Esophagus muscularis mucosa (tissue), 4 donors: ENCODE data around the gene BRCA1. TPM values are rescaled to one million over a fixed set of nuclear protein-coding genes. Genes with fewer than 3 reads are reported as not detected.
"Not testable (repeated sequence)": the region's sequence is repeated elsewhere in the genome, so short reads cannot be mapped to it uniquely, and the experiment has no call there.

ENCODE experiments used
- DNase-seq: peaks from one replicate; pipeline ENCODE4 v3.0.0-alpha.2; 2017; ENCODE audit errors: extremely low spot score
- H3K27ac ChIP-seq, 4 donors: fragments of 200-600 bp; sonication (generic); replicated peaks in 1 of 4; 1 replicate in 3 of 4; 2 replicates in 1 of 4; pipeline ENCODE4 v1.5.1; 2016 to 2019; ENCODE audit warnings: mild to moderate bottlenecking in 1 of 4
- H3K27me3 ChIP-seq, 4 donors: fragments of 200-600 bp; sonication (generic); one replicate each; pipeline versions ENCODE4 v1.5.1 to v1.6.0; 2016 to 2019
- H3K36me3 ChIP-seq, 4 donors: fragments of 200-600 bp; sonication (generic); one replicate each; pipeline ENCODE4 v1.5.1; 2016 to 2019
- H3K4me1 ChIP-seq, 4 donors: fragments of 200-600 bp; sonication (generic); one replicate each; pipeline ENCODE4 v1.5.1; 2016 to 2019
- H3K4me3 ChIP-seq, 4 donors: fragments of 200-600 bp; sonication (generic); 1 replicate in 2 of 4; 2 replicates in 2 of 4; pipeline ENCODE4 v1.5.1; 2016 to 2019; ENCODE audit warnings: mild to moderate bottlenecking in 4 of 4, moderate library complexity in 1 of 4
- H3K9me3 ChIP-seq, 4 donors: fragments of 200-600 bp; sonication (generic); 1 replicate in 3 of 4; 2 replicates in 1 of 4; pipeline ENCODE4 v1.5.1; 2016 to 2019
- EP300 ChIP-seq: sonication (generic); formaldehyde crosslinking; IDR thresholded peaks from one replicate; pipeline ENCODE4 v1.6.1; 2017; ENCODE audit warnings: antibody characterized with exemption
- POLR2A ChIP-seq: fragments of 450-650 bp; IDR thresholded peaks from one replicate; pipeline ENCODE4 v1.6.1; 2017; ENCODE audit warnings: antibody characterized with exemption, moderate library complexity, mild to moderate bottlenecking, low read depth
- POLR2AphosphoS5 ChIP-seq, 2 donors: sonication (generic); formaldehyde crosslinking; IDR thresholded peaks; one replicate each; pipeline ENCODE4 v1.6.1; 2017; ENCODE audit warnings: antibody characterized with exemption in 2 of 2
- WGBS: methylation state at CpG from one replicate; pipeline ENCODE4 v1.1.5; 2018; 5-methylcytosine and 5-hydroxymethylcytosine counted together
- intact Hi-C: fragments of 100-400 bp; cut with DNase I; formaldehyde crosslinking; loops from one replicate; pipeline ENCODE4 v1.15.1; 2023
- total RNA-seq, 4 donors: library from RNA; depleted of rRNA; stranded (reverse); fragments of >200 nt; gene quantifications; one replicate each; pipeline versions ENCODE4 v1.1.0 to v1.2.1, GENCODE V29; 2016
- TF ChIP-seq, protein P1 (sequence below), 3 experiments: fragments of 200-600 bp in 2 of 3; fragments of 450-650 bp in 1 of 3; sonication (generic) in 2 of 3; IDR thresholded peaks; one replicate each; pipeline ENCODE4 v1.5.1; 2017 to 2019; ENCODE audit warnings: antibody characterized with exemption in 3 of 3, mild to moderate bottlenecking in 2 of 3, moderate library complexity in 1 of 3

Gene BRCA1
- total RNA-seq, 4 donors from 2014 or later, result 3.1 to 7.6 (median 4.7) TPM

DNA sequence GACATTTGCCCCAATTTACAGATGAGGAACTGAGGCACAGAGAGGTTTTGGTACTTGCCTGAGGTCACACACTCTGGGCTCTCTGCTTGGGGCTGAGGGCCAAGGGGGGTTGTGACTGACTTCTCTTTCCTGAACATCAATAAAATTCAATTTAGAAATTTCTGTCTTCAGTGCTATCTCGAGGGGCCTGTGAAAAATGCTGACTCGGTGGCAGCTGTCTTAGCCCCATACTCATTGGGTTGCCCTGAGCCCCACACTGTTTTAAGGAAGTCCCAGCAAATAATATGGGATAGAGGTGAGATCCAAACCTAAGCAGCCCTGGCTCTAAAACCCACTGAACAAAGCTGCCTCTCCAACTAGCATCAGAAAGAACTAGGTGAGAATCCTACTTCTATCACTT lies 7.0 kb upstream of the BRCA1 start:
- H3K36me3 ChIP-seq, result peaks cover 25 to 56% (median 33%) of the 10 kb centered on the region in 4 donors
- peaks cover 0 to 19% (median 9%) of the 10 kb centered on the region in 4 donors for H3K4me1 ChIP-seq
- intact Hi-C loops, result no loop called here
- no peak for DNase-seq
- no peaks in the 10 kb centered on the region for H3K27me3 ChIP-seq
- H3K4me3 ChIP-seq, result no peak overlapping the region
- WGBS, result 96% methylated on average over 2 of the region's 2 CpGs
- H3K9me3 ChIP-seq, result no peaks in the 10 kb centered on the region
- H3K27ac ChIP-seq, result no peak overlapping the region
- TF ChIP-seq POLR2AphosphoS5 (IDR thresholded peaks at IDR 0.05) (no peak), POLR2A (no peak), EP300 (no peak)
- TF ChIP-seq, protein P1, sequence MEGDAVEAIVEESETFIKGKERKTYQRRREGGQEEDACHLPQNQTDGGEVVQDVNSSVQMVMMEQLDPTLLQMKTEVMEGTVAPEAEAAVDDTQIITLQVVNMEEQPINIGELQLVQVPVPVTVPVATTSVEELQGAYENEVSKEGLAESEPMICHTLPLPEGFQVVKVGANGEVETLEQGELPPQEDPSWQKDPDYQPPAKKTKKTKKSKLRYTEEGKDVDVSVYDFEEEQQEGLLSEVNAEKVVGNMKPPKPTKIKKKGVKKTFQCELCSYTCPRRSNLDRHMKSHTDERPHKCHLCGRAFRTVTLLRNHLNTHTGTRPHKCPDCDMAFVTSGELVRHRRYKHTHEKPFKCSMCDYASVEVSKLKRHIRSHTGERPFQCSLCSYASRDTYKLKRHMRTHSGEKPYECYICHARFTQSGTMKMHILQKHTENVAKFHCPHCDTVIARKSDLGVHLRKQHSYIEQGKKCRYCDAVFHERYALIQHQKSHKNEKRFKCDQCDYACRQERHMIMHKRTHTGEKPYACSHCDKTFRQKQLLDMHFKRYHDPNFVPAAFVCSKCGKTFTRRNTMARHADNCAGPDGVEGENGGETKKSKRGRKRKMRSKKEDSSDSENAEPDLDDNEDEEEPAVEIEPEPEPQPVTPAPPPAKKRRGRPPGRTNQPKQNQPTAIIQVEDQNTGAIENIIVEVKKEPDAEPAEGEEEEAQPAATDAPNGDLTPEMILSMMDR (IDR thresholded peaks at IDR 0.05), result no peak

DNA sequence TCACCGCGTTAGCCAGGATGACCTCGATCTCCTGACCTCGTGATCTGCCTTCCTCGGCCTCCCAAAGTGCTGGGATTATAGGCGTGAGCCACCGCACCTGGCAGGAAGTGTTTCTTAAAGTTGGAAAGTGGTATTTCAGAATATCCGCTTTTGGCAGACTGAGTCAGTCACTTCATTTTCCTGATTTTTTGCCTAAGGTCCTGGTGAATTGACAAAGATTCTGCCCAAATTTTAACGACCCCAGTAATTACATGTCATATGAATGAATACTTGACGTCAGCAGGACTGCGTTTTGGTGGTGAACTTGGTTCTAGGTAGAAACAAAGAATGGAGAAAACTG lies 4.5 kb upstream of the BRCA1 start:
- Histone ChIP-seq H3K27ac (peak overlapping the region; percentile 54 to 71 (median 60)), H3K36me3 (peaks cover 16 to 40% (median 23%) of the 10 kb centered on the region in 4 donors), H3K9me3 (no peaks in the 10 kb centered on the region), H3K4me1 (peaks cover 9 to 38% (median 28%) of the 10 kb centered on the region in 4 donors), H3K27me3 (no peaks in the 10 kb centered on the region), H3K4me3 (peak overlapping the region in 3 of 4 donors; percentile 1 to 29 (median 19))
- TF ChIP-seq, protein P1 (IDR thresholded peaks at IDR 0.05), result no peak
- TF ChIP-seq EP300 (no peak), POLR2AphosphoS5 (IDR thresholded peaks at IDR 0.05) (no peak), POLR2A (no peak)
- WGBS, result 74% methylated on average over 11 of the region's 11 CpGs
- intact Hi-C loops, result loop anchor here (5.0 kb wide), 1 partner anchor 43 kb away; the partner anchor contains the start of gene NBR1
- no peak for DNase-seq

DNA sequence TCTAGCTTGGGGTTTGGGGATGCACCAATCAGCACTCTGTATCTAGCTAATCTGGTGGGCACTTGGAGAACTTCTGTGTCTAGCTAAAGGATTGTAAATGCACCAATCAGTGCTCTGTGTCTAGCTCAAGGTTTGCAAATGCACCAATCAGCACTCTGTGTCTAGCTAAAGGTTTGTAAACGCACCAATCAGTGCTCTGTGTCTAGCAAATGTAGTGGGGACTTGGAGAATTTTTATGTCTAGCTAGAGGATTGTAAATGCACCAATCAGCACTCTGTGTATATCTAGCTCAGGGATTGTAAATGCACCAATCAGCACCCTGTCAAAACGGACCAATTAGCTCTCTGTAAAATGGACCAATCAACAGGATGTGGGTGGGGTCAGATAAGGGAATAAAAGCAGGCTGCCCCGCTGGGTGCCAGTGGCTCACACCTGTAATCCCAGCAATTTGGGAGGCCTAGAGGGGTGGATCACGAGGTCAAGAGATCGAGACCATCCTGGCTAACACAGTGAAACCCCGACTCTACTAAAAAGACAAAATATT lies 2.2 kb upstream of the BRCA1 start:
- H3K36me3 ChIP-seq, result peaks cover 0 to 18% (median 5%) of the 10 kb centered on the region in 4 donors
- H3K27me3 ChIP-seq, H3K27ac ChIP-seq, DNase-seq, H3K9me3 ChIP-seq, H3K4me3 ChIP-seq: not testable (repeated sequence)
- H3K4me1 ChIP-seq, result peaks cover 14 to 44% (median 35%) of the 10 kb centered on the region in 4 donors
- 96% methylated on average over 6 of the region's 6 CpGs for WGBS
- intact Hi-C loops, result loop anchor here (5.0 kb wide), 1 partner anchor 45 kb away; the partner anchor contains the start of gene NBR1

DNA sequence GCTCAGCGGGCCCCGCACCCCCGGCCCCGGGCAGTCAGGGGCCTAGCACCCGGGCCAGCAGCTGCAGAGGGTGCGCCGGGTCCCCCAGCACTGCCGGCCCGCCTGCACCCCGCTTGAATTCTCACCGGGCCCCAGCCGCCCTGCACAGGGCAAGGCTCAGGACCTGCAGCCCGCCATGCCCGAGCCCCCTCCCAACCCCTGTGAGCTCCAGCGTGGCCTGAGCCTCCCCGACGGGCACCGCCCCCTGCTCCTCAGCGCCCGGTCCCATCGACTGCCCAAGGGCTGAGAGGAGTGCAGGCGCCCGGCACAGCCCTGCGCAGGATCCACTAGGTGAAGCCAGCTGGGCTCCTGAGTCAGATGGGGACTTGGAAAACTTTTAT lies 1.7 kb upstream of the BRCA1 start:
- WGBS, result 98% methylated on average over 12 of the region's 24 CpGs
- DNase-seq, result no peak
- Histone ChIP-seq H3K4me1 (peaks cover 14 to 44% (median 35%) of the 10 kb centered on the region in 4 donors), H3K27ac (no peak overlapping the region), H3K27me3 (no peaks in the 10 kb centered on the region), H3K4me3 (no peak overlapping the region), H3K9me3 (no peaks in the 10 kb centered on the region), H3K36me3 (peaks cover 0 to 12% (median 2%) of the 10 kb centered on the region in 4 donors)
- TF ChIP-seq EP300, result no peak
- no peak for TF ChIP-seq POLR2AphosphoS5 (IDR thresholded peaks at IDR 0.05)
- TF ChIP-seq POLR2A, result no peak
- TF ChIP-seq, protein P1 (IDR thresholded peaks at IDR 0.05), result no peak
- intact Hi-C loops, result loop anchor here (5.0 kb wide), 1 partner anchor 45 kb away; the partner anchor contains the start of gene NBR1

DNA sequence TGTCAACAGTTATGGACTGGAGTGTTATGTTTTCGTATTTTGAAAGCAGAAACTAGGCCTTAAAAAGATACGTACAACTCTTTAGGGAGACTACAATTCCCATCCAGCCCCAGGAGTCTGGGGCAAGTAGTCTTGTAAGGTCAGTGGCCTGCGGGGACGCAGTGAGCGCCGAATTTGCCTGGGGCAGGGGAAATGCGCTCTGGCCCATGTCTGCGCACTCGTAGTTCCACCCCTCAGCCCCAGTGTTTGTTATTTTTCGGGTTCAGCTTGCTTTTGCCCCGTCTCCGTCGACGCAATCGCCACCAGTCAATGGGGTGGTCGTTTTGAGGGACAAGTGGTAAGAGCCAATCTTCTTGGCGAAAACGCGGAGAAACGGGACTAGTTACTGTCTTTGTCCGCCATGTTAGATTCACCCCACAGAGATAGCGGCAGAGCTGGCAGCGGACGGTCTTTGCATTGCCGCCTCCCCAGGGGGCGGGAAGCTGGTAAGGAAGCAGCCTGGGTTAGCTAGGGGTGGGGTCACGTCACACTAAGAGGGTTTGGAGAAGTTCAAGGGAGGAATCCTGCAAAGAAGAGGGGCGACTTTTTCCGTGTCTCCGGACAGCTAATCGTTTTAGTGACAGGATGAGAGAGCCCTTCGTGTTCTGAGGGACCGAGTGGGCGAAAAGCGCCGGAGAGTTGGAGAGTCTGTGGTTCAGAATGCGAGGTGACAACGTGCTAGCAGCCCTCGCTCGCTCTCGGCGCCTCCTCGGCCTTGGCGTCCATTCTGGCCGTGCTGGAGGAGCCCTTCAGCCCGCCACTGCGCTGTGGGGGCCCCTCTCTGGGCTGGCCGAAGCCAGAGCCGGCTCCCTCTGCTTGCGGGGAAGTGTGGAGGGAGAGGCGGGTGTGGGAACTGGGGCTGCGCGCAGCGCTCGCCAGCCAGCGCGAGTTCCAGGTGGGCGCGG lies 1.1 kb upstream of the BRCA1 start:
- Histone ChIP-seq H3K4me1 (peaks cover 14 to 44% (median 35%) of the 10 kb centered on the region in 4 donors), H3K27ac (peak overlapping the region; percentile 68 to 89 (median 85)), H3K4me3 (peak overlapping the region; percentile 59 to 82 (median 68)), H3K27me3 (no peaks in the 10 kb centered on the region), H3K36me3 (peaks cover 0 to 6% (median 0%) of the 10 kb centered on the region in 4 donors), H3K9me3 (no peaks in the 10 kb centered on the region)
- TF ChIP-seq POLR2AphosphoS5 (IDR thresholded peaks at IDR 0.05) (no peak), EP300 (no peak), POLR2A (no peak)
- TF ChIP-seq, protein P1 (IDR thresholded peaks at IDR 0.05), result no peak
- intact Hi-C loops, result loop anchor here (2.0 to 5.0 kb wide), 2 partner anchors 46 to 101 kb away; partner anchors contain the start of genes NBR1 and RND2
- no peak for DNase-seq
- WGBS, result 86% methylated on average over 46 of the region's 59 CpGs
